CD4-positive, alpha-beta memory T cell (primary cell): ENCODE results near the gene LITAF. TPM values are rescaled to one million over a fixed set of nuclear protein-coding genes. Genes with fewer than 3 reads are reported as not detected.

Experiments used
- CTCF ChIA-PET: fragments of 350-600 bp; sonication (Branson Sonifier 250); formaldehyde crosslinking; loops from one replicate; lab custom pipeline; 2021; ENCODE audit warnings: inconsistent platforms; ENCODE audit not compliant: partially characterized antibody; lab: Charles Lee
- POLR2A ChIA-PET: fragments of 350-600 bp; sonication (Branson Sonifier 250); formaldehyde crosslinking; loops from one replicate; lab custom pipeline; 2021; ENCODE audit not compliant: partially characterized antibody; lab: Charles Lee
- DNase-seq, 5 donors: peaks; one replicate each; pipeline versions ENCODE4 v3.0.0 to v3.0.0-alpha.2; 2020 to 2022; ENCODE audit warnings: mixed read lengths in 1 of 5
- H3K27ac ChIP-seq: one replicate; pipeline ENCODE4 v1.7.0; 2013; ENCODE audit warnings: low read depth, low read length
- H3K27me3 ChIP-seq: 2 replicates; pipeline ENCODE4 v1.7.0; 2013; ENCODE audit warnings: mild to moderate bottlenecking, low read length, moderate library complexity; ENCODE audit not compliant: insufficient read depth
- H3K36me3 ChIP-seq: 2 replicates; pipeline ENCODE4 v1.7.0; 2013; ENCODE audit warnings: mild to moderate bottlenecking, low read length, moderate library complexity; ENCODE audit not compliant: insufficient read depth
- H3K4me1 ChIP-seq: 2 replicates; pipeline ENCODE4 v1.7.0; 2013; ENCODE audit warnings: mild to moderate bottlenecking, low read length, moderate library complexity; ENCODE audit not compliant: insufficient read depth
- H3K4me3 ChIP-seq, 2 donors: one replicate each; pipeline ENCODE4 v1.7.0; 2013; ENCODE audit warnings: low read length in 2 of 2, mild to moderate bottlenecking in 1 of 2
- H3K9me3 ChIP-seq, 2 donors: one replicate each; pipeline ENCODE4 v1.7.0; 2013; ENCODE audit warnings: low read length in 2 of 2, control low read depth in 1 of 2; ENCODE audit not compliant: control insufficient read depth in 1 of 2
- H3K27ac Mint-ChIP-seq, 7 donors: one replicate each; pipeline ENCODE4 v1.8.0; 2020 to 2021; ENCODE audit warnings: mixed read lengths in 7 of 7, mild to moderate bottlenecking in 6 of 7, inconsistent platforms in 3 of 7, moderate library complexity in 3 of 7
- H3K27me3 Mint-ChIP-seq, 2 donors: one replicate each; pipeline ENCODE4 v1.8.0; 2020 to 2021; ENCODE audit warnings: mixed read lengths in 2 of 2
- H3K36me3 Mint-ChIP-seq, 2 donors: one replicate each; pipeline ENCODE4 v1.8.0; 2020 to 2021; ENCODE audit warnings: mixed read lengths in 2 of 2, inconsistent platforms in 1 of 2, mild to moderate bottlenecking in 1 of 2
- H3K4me1 Mint-ChIP-seq, 4 donors: one replicate each; pipeline ENCODE4 v1.8.0; 2020 to 2021; ENCODE audit warnings: mixed read lengths in 4 of 4, mild to moderate bottlenecking in 1 of 4
- H3K4me3 Mint-ChIP-seq, 8 donors: one replicate each; pipeline ENCODE4 v1.8.0; 2020 to 2021; ENCODE audit warnings: mixed read lengths in 8 of 8, mild to moderate bottlenecking in 7 of 8, moderate library complexity in 6 of 8, inconsistent platforms in 3 of 8
- H3K9me3 Mint-ChIP-seq, 8 donors: one replicate each; pipeline ENCODE4 v1.8.0; 2020 to 2021; ENCODE audit warnings: mixed read lengths in 8 of 8, mild to moderate bottlenecking in 5 of 8, inconsistent platforms in 3 of 8, moderate library complexity in 1 of 8
- intact Hi-C: fragments of 100-400 bp; cut with micrococcal nuclease; formaldehyde crosslinking; loops from one replicate; pipeline ENCODE4 v1.15.1; 2023
- polyA plus RNA-seq, 2 donors: library from polyadenylated mRNA; unstranded; fragments of 300-500 nt; fragmentation: Illumina TruSeq; gene quantifications; one replicate each; pipeline ENCODE4 v1.2.3, GENCODE V29; 2021
- total RNA-seq, 2 experiments: library from RNA; stranded (reverse); gene quantifications; one replicate each; pipeline ENCODE4 v1.2.3, GENCODE V29; 2021

LITAF gene
- total RNA-seq (100 to 1,000 TPM; 155 to 157 TPM), polyA plus RNA-seq (100 to 1,000 TPM; 343 to 496 TPM)

DNA sequence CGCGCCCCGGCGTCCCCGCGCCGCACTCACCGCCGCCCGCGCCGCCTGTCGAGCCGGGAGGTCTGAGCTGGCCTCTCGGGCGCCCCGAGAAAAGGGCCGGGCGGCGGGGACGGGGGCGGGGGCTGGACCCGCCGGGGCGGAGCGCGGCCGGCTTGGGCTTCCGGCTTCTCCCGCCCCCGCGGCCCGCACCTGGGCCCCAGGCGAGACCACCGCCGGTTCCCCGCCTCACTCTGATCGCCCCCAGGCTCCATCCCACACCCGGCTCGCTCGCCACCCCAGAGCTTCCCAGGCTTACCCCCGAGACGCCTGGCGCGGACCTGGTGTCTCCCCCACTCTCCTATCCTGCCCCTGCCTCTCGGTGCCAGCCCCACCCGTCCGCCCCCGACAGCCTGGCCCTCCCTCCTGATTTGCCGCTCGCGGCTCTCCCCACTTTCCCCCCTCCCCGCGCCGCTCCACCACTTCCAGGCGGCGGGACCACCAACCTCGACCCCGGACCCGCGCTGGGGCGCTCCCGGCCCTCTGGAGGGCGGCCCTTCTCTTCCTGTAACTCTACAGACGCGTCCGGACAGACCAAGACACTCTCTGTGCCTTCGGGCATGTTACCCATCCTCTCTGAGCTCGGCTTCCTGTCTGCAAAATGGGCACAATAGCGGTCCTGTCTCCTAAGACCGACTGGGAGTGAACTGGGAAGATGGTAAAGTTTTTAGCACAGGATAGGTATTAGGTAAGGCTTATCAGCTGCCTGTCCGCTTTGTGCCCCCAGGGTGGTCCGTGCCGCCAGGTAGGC lies at the start of gene LITAF:
TSS of gene LITAF (minus strand) at position 64 of the 787 bp plus-strand sequence. CDS start 30,189 bp downstream, outside the sequence.
- Mint-ChIP-seq H3K36me3 (peaks cover 0 to 32% of the 10 kb centered on the region in 2 donors), H3K27me3 (no peaks in the 10 kb centered on the region), H3K27ac (peak within 1 kb of the TSS; percentile 89 to 98 (median 95)), H3K9me3 (peaks cover 0 to 1% (median 0%) of the 10 kb centered on the region in 8 donors), H3K4me3 (peak within 1 kb of the TSS; percentile 90 to 97 (median 96)), H3K4me1 (peaks cover 27 to 52% (median 41%) of the 10 kb centered on the region in 4 donors)
- H3K4me3 ChIP-seq, result peak within 1 kb of the TSS; percentile 78 to 82
- ChIA-PET POLR2A (interaction anchor here (0.6 to 9.2 kb wide), 19 partner anchors 8 to 210 kb away, joined by 3 to 175 read pairs (median 6); partner anchors contain the start of genes SNN, TXNDC11 and ZC3H7A), CTCF (interaction anchor here (0.7 to 3.5 kb wide), 13 partner anchors 10 to 127 kb away, joined by 3 to 27 read pairs (median 3); no protein-coding TSS in a partner anchor)
- peaks cover 47% of the 10 kb centered on the region for H3K4me1 ChIP-seq
- DNase-seq, result peak; percentile 50 to 65 (median 57)
- peak within 1 kb of the TSS; percentile 73 for H3K27ac ChIP-seq
- intact Hi-C loops, result no loop called here
- H3K27me3 ChIP-seq, result no peaks in the 10 kb centered on the region
- no peaks in the 10 kb centered on the region for H3K9me3 ChIP-seq
- no peaks in the 10 kb centered on the region for H3K36me3 ChIP-seq

DNA sequence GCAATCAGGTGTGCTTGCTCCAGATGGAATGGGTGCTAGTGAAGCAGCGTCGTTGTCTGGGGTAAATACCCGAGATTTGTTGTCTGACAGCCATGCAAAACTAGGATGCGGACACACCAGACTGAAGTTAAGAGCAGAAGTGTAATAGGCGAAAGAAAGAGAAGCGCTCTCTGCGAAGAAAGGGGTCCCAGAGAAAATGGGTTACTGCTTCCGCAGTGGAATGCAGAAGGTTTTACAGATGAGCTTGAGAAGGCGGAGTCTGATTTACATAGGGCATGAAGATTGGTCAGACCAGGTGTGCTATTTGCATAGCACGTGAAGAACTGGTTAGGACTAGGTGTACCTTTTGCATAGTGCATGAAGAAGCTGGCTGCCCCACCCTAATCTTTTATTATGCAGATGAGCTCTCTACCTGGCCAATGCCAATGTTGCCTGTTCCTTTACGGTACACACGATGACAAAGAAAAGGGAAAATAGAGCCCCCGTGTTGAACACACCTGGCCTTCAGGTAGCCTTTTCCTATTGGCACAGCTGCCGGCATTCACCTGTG lies 49.5 kb upstream of the LITAF start:
- H3K27ac Mint-ChIP-seq, result no peak overlapping the region
- CTCF ChIA-PET, result interaction anchor here (1.0 to 2.6 kb wide), 5 partner anchors 9 to 106 kb away, joined by 3 to 8 read pairs (median 5); no protein-coding TSS in a partner anchor

DNA sequence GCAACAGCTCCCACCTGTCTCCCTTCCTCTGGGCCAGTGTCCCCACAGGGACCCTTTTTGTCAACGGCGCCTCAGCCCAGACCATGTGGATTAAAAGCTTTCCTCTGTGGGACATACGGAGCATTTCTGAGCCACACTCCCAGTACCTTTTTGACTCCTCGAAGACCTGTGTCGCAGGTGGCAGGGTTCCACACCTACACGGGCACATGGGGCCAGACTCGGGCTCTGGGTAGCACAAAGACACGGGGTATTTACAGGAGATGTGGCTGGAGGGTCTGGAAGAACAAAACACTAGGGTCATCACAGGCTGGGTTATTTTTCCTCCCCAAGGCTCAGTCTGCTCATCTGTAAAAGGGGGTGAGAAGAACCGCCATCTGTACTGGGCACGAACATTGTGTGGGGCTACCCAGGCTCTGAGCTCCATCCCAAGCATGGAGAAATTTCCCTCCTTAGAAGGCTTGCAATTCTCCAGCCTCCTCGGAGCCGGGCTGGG lies 49.0 kb upstream of the LITAF start:
- ChIA-PET POLR2A (interaction anchor here (1.1 to 4.4 kb wide), 4 partner anchors 15 to 76 kb away, joined by 3 to 26 read pairs (median 4); partner anchors contain the start of gene LITAF), CTCF (interaction anchor here (1.0 to 2.6 kb wide), 5 partner anchors 9 to 105 kb away, joined by 3 to 8 read pairs (median 6); no protein-coding TSS in a partner anchor)
- no peak overlapping the region for H3K27ac ChIP-seq
- intact Hi-C loops, result no loop called here
- no peaks in the 10 kb centered on the region for H3K27me3 Mint-ChIP-seq
- H3K36me3 ChIP-seq, result no peaks in the 10 kb centered on the region
- no peaks in the 10 kb centered on the region for H3K9me3 Mint-ChIP-seq
- no peaks in the 10 kb centered on the region for H3K9me3 ChIP-seq
- H3K4me1 Mint-ChIP-seq, result peaks cover 12 to 19% (median 15%) of the 10 kb centered on the region in 4 donors
- no peak overlapping the region for H3K27ac Mint-ChIP-seq
- H3K36me3 Mint-ChIP-seq, result no peaks in the 10 kb centered on the region
- H3K4me3 ChIP-seq, result no peak overlapping the region
- H3K4me3 Mint-ChIP-seq, result no peak overlapping the region
- peaks cover 5% of the 10 kb centered on the region for H3K4me1 ChIP-seq
- no peaks in the 10 kb centered on the region for H3K27me3 ChIP-seq
- DNase-seq, result no peak

More for the DNA sequence above, 49.5 kb upstream of the LITAF start:
- Mint-ChIP-seq H3K36me3 (no peaks in the 10 kb centered on the region), H3K27me3 (no peaks in the 10 kb centered on the region), H3K4me1 (peaks cover 12 to 21% (median 18%) of the 10 kb centered on the region in 4 donors), H3K4me3 (no peak overlapping the region), H3K9me3 (no peaks in the 10 kb centered on the region)
- POLR2A ChIA-PET, result interaction anchor here (0.6 to 4.4 kb wide), 5 partner anchors 15 to 98 kb away, joined by 3 to 26 read pairs (median 3); partner anchors contain the start of gene LITAF
- Histone ChIP-seq H3K27me3 (no peaks in the 10 kb centered on the region), H3K27ac (no peak overlapping the region), H3K4me1 (peaks cover 10% of the 10 kb centered on the region), H3K36me3 (no peaks in the 10 kb centered on the region), H3K9me3 (no peaks in the 10 kb centered on the region), H3K4me3 (no peak overlapping the region)
- intact Hi-C loops, result no loop called here
- DNase-seq, result peak in 1 of 5 donors; percentile 8

DNA sequence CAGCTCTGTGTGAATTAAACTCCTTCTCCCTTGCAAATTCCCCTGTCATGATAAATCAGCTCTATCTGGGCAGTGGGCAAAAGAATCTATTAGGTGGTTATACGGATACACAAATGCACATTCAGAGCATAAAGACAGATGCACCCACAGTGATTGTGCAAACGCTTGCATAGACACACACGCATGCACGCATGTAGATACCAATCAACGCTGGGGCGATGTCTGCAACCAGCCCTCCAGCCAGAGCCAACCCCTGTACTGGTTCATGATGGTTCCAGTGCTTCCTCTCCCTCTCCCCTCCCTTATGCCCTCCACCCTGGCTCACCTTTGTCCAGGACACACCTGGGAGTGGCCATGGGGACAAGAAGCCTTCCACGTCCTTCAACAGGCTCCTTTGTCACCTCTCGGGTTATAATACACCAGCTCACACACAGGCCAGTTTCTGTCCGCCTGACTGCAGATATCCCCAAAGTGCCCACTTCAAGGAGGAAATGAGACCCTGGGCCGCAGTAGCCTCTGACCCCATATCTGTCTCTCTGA lies 48.5 kb upstream of the LITAF start:
- Mint-ChIP-seq H3K27ac (no peak overlapping the region), H3K4me3 (no peak overlapping the region), H3K36me3 (no peaks in the 10 kb centered on the region), H3K27me3 (no peaks in the 10 kb centered on the region), H3K4me1 (peaks cover 12 to 18% (median 14%) of the 10 kb centered on the region in 4 donors), H3K9me3 (no peaks in the 10 kb centered on the region)
- no peak overlapping the region for H3K27ac ChIP-seq
- no peak for DNase-seq
- ChIA-PET CTCF (interaction anchor here (1.4 to 2.6 kb wide), 3 partner anchors 14 to 105 kb away, joined by 5 to 8 read pairs (median 6); no protein-coding TSS in a partner anchor), POLR2A (interaction anchor here (1.2 to 4.4 kb wide), 3 partner anchors 14 to 49 kb away, joined by 3 to 26 read pairs (median 4); partner anchors contain the start of gene LITAF)
- no peaks in the 10 kb centered on the region for H3K4me1 ChIP-seq
- H3K4me3 ChIP-seq, result no peak overlapping the region
- intact Hi-C loops, result no loop called here
- H3K9me3 ChIP-seq, result no peaks in the 10 kb centered on the region
- no peaks in the 10 kb centered on the region for H3K27me3 ChIP-seq
- no peaks in the 10 kb centered on the region for H3K36me3 ChIP-seq

DNA sequence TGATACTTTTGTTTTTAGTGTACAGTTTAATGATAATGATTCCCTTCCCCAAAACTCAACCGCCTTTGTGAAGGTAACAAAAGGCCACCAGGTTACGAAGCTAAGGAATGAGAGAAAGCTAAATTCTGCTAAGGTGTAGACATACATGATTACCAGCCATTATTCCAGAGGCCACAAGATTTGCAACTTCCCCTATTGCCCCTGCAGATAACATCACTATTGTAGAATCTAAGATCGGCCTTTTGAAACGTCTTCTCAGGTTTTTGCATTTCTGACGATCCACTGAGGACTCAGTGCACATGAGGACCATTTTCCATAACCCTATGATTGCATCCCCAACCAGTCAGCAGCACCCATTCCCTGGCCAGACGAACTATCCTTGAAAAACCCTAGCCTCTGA lies 47.6 kb upstream of the LITAF start:
- no peak overlapping the region for H3K27ac ChIP-seq
- POLR2A ChIA-PET, result interaction anchor here (4.4 kb wide), 1 partner anchor 13 kb away, joined by 26 read pairs; no protein-coding TSS in a partner anchor
- no peaks in the 10 kb centered on the region for H3K9me3 Mint-ChIP-seq
- H3K4me1 Mint-ChIP-seq, result peaks cover 14 to 26% (median 19%) of the 10 kb centered on the region in 4 donors
- CTCF ChIA-PET, result interaction anchor here (1.4 to 2.6 kb wide), 2 partner anchors 13 to 102 kb away, joined by 6 to 8 read pairs; no protein-coding TSS in a partner anchor
- H3K4me3 Mint-ChIP-seq, result no peak overlapping the region
- no peaks in the 10 kb centered on the region for H3K9me3 ChIP-seq
- H3K27ac Mint-ChIP-seq, result no peak overlapping the region
- no peaks in the 10 kb centered on the region for H3K27me3 Mint-ChIP-seq
- H3K27me3 ChIP-seq, result no peaks in the 10 kb centered on the region
- H3K36me3 ChIP-seq, result no peaks in the 10 kb centered on the region
- H3K36me3 Mint-ChIP-seq, result no peaks in the 10 kb centered on the region
- peaks cover 8% of the 10 kb centered on the region for H3K4me1 ChIP-seq
- no peak for DNase-seq
- intact Hi-C loops, result no loop called here
- no peak overlapping the region for H3K4me3 ChIP-seq

DNA sequence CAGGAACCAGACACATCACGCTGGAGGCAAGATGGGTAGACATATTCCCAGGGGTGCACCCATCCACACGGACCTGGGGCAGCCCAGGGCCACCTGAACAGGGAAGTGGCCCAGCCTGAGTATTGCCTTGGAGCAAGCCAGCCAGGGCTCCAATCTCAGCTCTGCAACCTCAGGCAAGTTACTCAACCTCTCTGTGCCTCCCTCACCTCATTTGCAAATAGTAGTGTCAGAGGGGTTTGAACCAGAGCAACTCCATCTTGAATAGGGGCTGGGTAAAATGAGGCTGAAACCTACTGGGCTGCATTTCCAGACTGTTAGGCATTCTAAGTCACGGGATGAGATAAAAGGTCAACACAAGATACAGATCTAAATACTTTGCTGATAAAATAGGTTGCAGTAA lies 46.4 kb upstream of the LITAF start:
- Mint-ChIP-seq H3K4me1 (peaks cover 18 to 33% (median 25%) of the 10 kb centered on the region in 4 donors), H3K27me3 (no peaks in the 10 kb centered on the region), H3K36me3 (no peaks in the 10 kb centered on the region), H3K4me3 (no peak overlapping the region), H3K9me3 (no peaks in the 10 kb centered on the region), H3K27ac (peak overlapping the region in 1 of 7 donors; percentile 46)
- no peaks in the 10 kb centered on the region for H3K27me3 ChIP-seq
- no peak for DNase-seq
- H3K4me1 ChIP-seq, result peaks cover 8% of the 10 kb centered on the region
- no peaks in the 10 kb centered on the region for H3K36me3 ChIP-seq
- no peaks in the 10 kb centered on the region for H3K9me3 ChIP-seq
- intact Hi-C loops, result no loop called here
- ChIA-PET POLR2A (no interaction called here), CTCF (no interaction called here)
- H3K4me3 ChIP-seq, result no peak overlapping the region
- H3K27ac ChIP-seq, result no peak overlapping the region
